Neural crest cell (in vitro differentiated cells): ENCODE measurements around the gene C3orf52. TPM values are rescaled to one million over a fixed set of nuclear protein-coding genes. Genes with fewer than 3 reads are reported as not detected.

Experiments used
- DNase-seq: peaks from one replicate; pipeline ENCODE4 v3.0.0; 2021; ENCODE audit warnings: low read depth, mixed read lengths, low spot score
- H3K27ac Mint-ChIP-seq: one replicate; pipeline ENCODE4 v1.8.0; 2021; ENCODE audit warnings: mild to moderate bottlenecking, mixed read lengths; ENCODE audit not compliant: unreplicated experiment
- H3K27me3 Mint-ChIP-seq: 2 replicates; pipeline ENCODE4 v1.8.0; 2021; ENCODE audit warnings: low read depth, mild to moderate bottlenecking, mixed read lengths
- H3K36me3 Mint-ChIP-seq: 2 replicates; pipeline ENCODE4 v1.8.0; 2021; ENCODE audit warnings: low read depth, mild to moderate bottlenecking, mixed read lengths
- H3K4me1 Mint-ChIP-seq: 2 replicates; pipeline ENCODE4 v1.8.0; 2021; ENCODE audit warnings: mixed read lengths
- H3K4me3 Mint-ChIP-seq: one replicate; pipeline ENCODE4 v1.8.0; 2021; ENCODE audit warnings: mild to moderate bottlenecking, mixed read lengths
- H3K9me3 Mint-ChIP-seq: 2 replicates; pipeline ENCODE4 v1.8.0; 2021; ENCODE audit warnings: mixed read lengths
- CTCF ChIP-seq: fragments of 200-600 bp; sonication (generic); conservative IDR thresholded peaks from 2 replicates; pipeline ENCODE4 v1.5.0; 2021; ENCODE audit warnings: antibody characterized with exemption, mild to moderate bottlenecking
- total RNA-seq: library from RNA; stranded (reverse); gene quantifications from 2 replicates; pipeline ENCODE4 v1.2.1, GENCODE V29; 2021

C3orf52 gene
- total RNA-seq, 1 donor from 2014 or later, result 22.5 TPM

- no peak for DNase-seq
- TF ChIP-seq CTCF, result no peak
- Mint-ChIP-seq H3K27ac (no peak overlapping the region), H3K4me1 (peaks cover 27% of the 10 kb centered on the region), H3K9me3 (no peaks in the 10 kb centered on the region), H3K4me3 (no peak overlapping the region), H3K36me3 (no peaks in the 10 kb centered on the region), H3K27me3 (peaks cover 40% of the 10 kb centered on the region)
Measured at GRCh38 chr3:112083239-112083638, 3.0 kb upstream of the C3orf52 start.

- no peak for DNase-seq
- Mint-ChIP-seq H3K9me3 (no peaks in the 10 kb centered on the region), H3K27ac (no peak overlapping the region)
Measured at GRCh38 chr3:112084980-112085705, 1.0 kb upstream of the C3orf52 start.

GRCh38 chr3:112085735-112086075 lies 484 bp upstream of the C3orf52 start:
- Mint-ChIP-seq H3K9me3 (no peaks in the 10 kb centered on the region), H3K27me3 (peaks cover 41% of the 10 kb centered on the region), H3K4me1 (peaks cover 47% of the 10 kb centered on the region), H3K27ac (no peak overlapping the region), H3K36me3 (no peaks in the 10 kb centered on the region), H3K4me3 (peak overlapping the region; percentile 92)
- no peak for TF ChIP-seq CTCF
- DNase-seq, result no peak

More at GRCh38 chr3:112084980-112085705, 1.0 kb upstream of the C3orf52 start:
- Mint-ChIP-seq H3K36me3 (no peaks in the 10 kb centered on the region), H3K4me1 (peaks cover 41% of the 10 kb centered on the region), H3K27me3 (peaks cover 41% of the 10 kb centered on the region), H3K4me3 (peak overlapping the region; percentile 92)
- no peak for TF ChIP-seq CTCF

- Mint-ChIP-seq H3K36me3 (no peaks in the 10 kb centered on the region), H3K9me3 (no peaks in the 10 kb centered on the region), H3K27me3 (peaks cover 41% of the 10 kb centered on the region), H3K4me1 (peaks cover 55% of the 10 kb centered on the region), H3K27ac (peak overlapping the region; percentile 51), H3K4me3 (peak overlapping the region; percentile 92)
- no peak for DNase-seq
- TF ChIP-seq CTCF, result peak; percentile 4
Measured at GRCh38 chr3:112086875-112087524, 811 bp downstream of the C3orf52 start.

- peak overlapping the region; percentile 92 for H3K4me3 Mint-ChIP-seq
- no peaks in the 10 kb centered on the region for H3K9me3 Mint-ChIP-seq
- no peak for TF ChIP-seq CTCF
- peaks cover 41% of the 10 kb centered on the region for H3K27me3 Mint-ChIP-seq
- no peak overlapping the region for H3K27ac Mint-ChIP-seq
- no peak for DNase-seq
- H3K4me1 Mint-ChIP-seq, result peaks cover 62% of the 10 kb centered on the region
- no peaks in the 10 kb centered on the region for H3K36me3 Mint-ChIP-seq
Measured at GRCh38 chr3:112087746-112088145, 1.6 kb downstream of the C3orf52 start.
